GM19351 (cell line): ENCODE measurements around the gene SP3.

Source experiments
- ATAC-seq: cut with Tn5 transposase; IDR thresholded peaks from one replicate; pipeline ENCODE4 v1.9.1; 2021; ENCODE audit warnings: mild to moderate bottlenecking, moderate library complexity; ENCODE audit not compliant: unreplicated experiment

The SP3 gene

GRCh38 chr2:173965372-173966025, at the start of gene SP3:
Gene SP3 (minus strand): TSS chr2:173965373. CDS start chr2:173965171, 202 bp downstream.
- ATAC-seq = peak; percentile 63

GRCh38 chr2:174014699-174015070, 49.5 kb upstream of the SP3 start:
- no peak for ATAC-seq

GRCh38 chr2:174014011-174014698, 49.0 kb upstream of the SP3 start:
- no peak for ATAC-seq

- no peak for ATAC-seq
Measured at GRCh38 chr2:174013315-174013751, 48.2 kb upstream of the SP3 start.

- peak; percentile 53 for ATAC-seq
Measured at GRCh38 chr2:174012347-174013314, 47.5 kb upstream of the SP3 start.

- no peak for ATAC-seq
Measured at GRCh38 chr2:174011796-174012195, 46.6 kb upstream of the SP3 start.

GRCh38 chr2:174011173-174011572, 46.0 kb upstream of the SP3 start:
- no peak for ATAC-seq

- no peak for ATAC-seq
Measured at GRCh38 chr2:174009488-174010223, 44.5 kb upstream of the SP3 start.

GRCh38 chr2:174008720-174009119, 43.5 kb upstream of the SP3 start:
- ATAC-seq = no peak

GRCh38 chr2:174007010-174007409, 41.8 kb upstream of the SP3 start:
- no peak for ATAC-seq

GRCh38 chr2:174005801-174006419, 40.7 kb upstream of the SP3 start:
- no peak for ATAC-seq

- peak; percentile 81 for ATAC-seq
Measured at GRCh38 chr2:174004905-174005605, 39.9 kb upstream of the SP3 start.

- no peak for ATAC-seq
Measured at GRCh38 chr2:174003720-174004695, 38.8 kb upstream of the SP3 start.

- ATAC-seq = no peak
Measured at GRCh38 chr2:174002679-174003078, 37.5 kb upstream of the SP3 start.

- no peak for ATAC-seq
Measured at GRCh38 chr2:174001107-174001506, 35.9 kb upstream of the SP3 start.

GRCh38 chr2:173999724-174000123, 34.6 kb upstream of the SP3 start:
- no peak for ATAC-seq

GRCh38 chr2:173999272-173999671, 34.1 kb upstream of the SP3 start:
- no peak for ATAC-seq

GRCh38 chr2:173998386-173998785, 33.2 kb upstream of the SP3 start:
- ATAC-seq = no peak

- ATAC-seq = no peak
Measured at GRCh38 chr2:173997753-173998152, 32.6 kb upstream of the SP3 start.
